H1 (cell line): ENCODE measurements around the gene SIX4. TPM values are rescaled to one million over a fixed set of nuclear protein-coding genes. Genes with fewer than 3 reads are reported as not detected.

Source experiments
- CTCF ChIA-PET: fragments of 300-600 bp; sonication (Branson Sonifier 250); formaldehyde crosslinking; loops from one replicate; lab custom pipeline; 2021; ENCODE audit not compliant: partially characterized antibody; lab: Charles Lee
- POLR2A ChIA-PET: fragments of 300-600 bp; sonication (Branson Sonifier 250); formaldehyde crosslinking; loops from one replicate; lab custom pipeline; 2021; ENCODE audit warnings: inconsistent platforms; ENCODE audit not compliant: partially characterized antibody; lab: Charles Lee
- DNase-seq, 2 experiments: peaks; one replicate each; pipeline versions ENCODE4 v3.0.0 to v3.0.0-alpha.2; 2010 to 2022; ENCODE audit warnings: low spot score in 2 of 2, low read depth in 1 of 2, mixed read lengths in 1 of 2
- FAIRE-seq: peaks from 2 replicates; lab custom pipeline; 2011; peaks lifted over from hg19 to GRCh38; lab: Jason Lieb, UNC
- H2AFZ ChIP-seq: 2 replicates; pipeline ENCODE4 v1.8.1; 2012; ENCODE audit warnings: low read length, inconsistent platforms
- H2AK5ac ChIP-seq: 2 replicates; pipeline ENCODE4 v1.6.1; 2013; ENCODE audit warnings: low read depth, low read length
- H2BK120ac ChIP-seq: replicated peaks from 2 replicates; pipeline ENCODE3; 2013; ENCODE audit warnings: low read depth, low read length, inconsistent platforms
- H2BK12ac ChIP-seq: 2 replicates; pipeline ENCODE4 v1.6.1; 2013; ENCODE audit warnings: low read depth, low read length
- H2BK15ac ChIP-seq: 2 replicates; pipeline ENCODE4 v1.6.1; 2013; ENCODE audit warnings: low read length
- H2BK20ac ChIP-seq: 2 replicates; pipeline ENCODE4 v1.6.1; 2013; ENCODE audit warnings: low read length
- H2BK5ac ChIP-seq: 2 replicates; pipeline ENCODE4 v1.6.1; 2013; ENCODE audit warnings: low read depth, low read length
- H3K14ac ChIP-seq: 2 replicates; pipeline ENCODE4 v1.6.1; 2013; ENCODE audit warnings: inconsistent platforms; ENCODE audit not compliant: insufficient read length
- H3K18ac ChIP-seq: 2 replicates; pipeline ENCODE4 v1.6.1; 2013; ENCODE audit warnings: low read length; ENCODE audit errors: extremely low read depth
- H3K23ac ChIP-seq: 2 replicates; pipeline ENCODE4 v1.6.1; 2013; ENCODE audit warnings: inconsistent platforms; ENCODE audit not compliant: insufficient read length
- H3K23me2 ChIP-seq: 2 replicates; pipeline ENCODE4 v1.6.1; 2013; ENCODE audit warnings: low read depth, low read length
- H3K27ac ChIP-seq: 2 replicates; pipeline ENCODE4 v1.6.1; 2011; ENCODE audit warnings: low read depth, low read length, inconsistent platforms
- H3K27me3 ChIP-seq, 4 experiments: replicated peaks in 1 of 4; 1 replicate in 1 of 4; 2 replicates in 3 of 4; pipeline versions ENCODE4 v1.6.1 to v1.8.1; 2011 to 2013; ENCODE audit warnings: low read length in 3 of 4, mild to moderate bottlenecking in 3 of 4, inconsistent platforms in 2 of 4, mixed read lengths in 2 of 4, moderate library complexity in 1 of 4; ENCODE audit not compliant: control insufficient read depth in 3 of 4, insufficient read depth in 3 of 4; ENCODE audit errors: extremely low read depth in 1 of 4
- H3K36me3 ChIP-seq, 4 experiments: 2 replicates each; pipeline versions ENCODE4 v1.6.1 to v1.8.1; 2011 to 2013; ENCODE audit warnings: mild to moderate bottlenecking in 4 of 4, low read length in 3 of 4, moderate library complexity in 2 of 4, control low read depth in 1 of 4, inconsistent platforms in 1 of 4; ENCODE audit not compliant: insufficient read depth in 4 of 4, control insufficient read depth in 2 of 4
- H3K4ac ChIP-seq: replicated peaks from 2 replicates; pipeline ENCODE3; 2013; ENCODE audit warnings: low read length, low read depth, mixed read lengths, inconsistent platforms; ENCODE audit not compliant: insufficient read length
- H3K4me1 ChIP-seq, 4 experiments: replicated peaks in 1 of 4; 1 replicate in 1 of 4; 2 replicates in 3 of 4; pipeline versions ENCODE4 v1.6.1 to v1.8.1; 2011 to 2013; ENCODE audit warnings: low read length in 3 of 4, inconsistent platforms in 2 of 4, mixed read lengths in 1 of 4; ENCODE audit not compliant: insufficient read depth in 4 of 4, control insufficient read depth in 3 of 4
- H3K4me2 ChIP-seq, 2 experiments: 2 replicates each; pipeline versions ENCODE4 v1.6.1 to v1.8.1; 2011 to 2013; ENCODE audit warnings: low read depth in 2 of 2, low read length in 2 of 2, control low read depth in 1 of 2, inconsistent platforms in 1 of 2, mild to moderate bottlenecking in 1 of 2; ENCODE audit not compliant: insufficient read depth in 1 of 2
- H3K4me3 ChIP-seq, 4 experiments: fragments of 200-600, 300-600 bp in 1 of 4; sonication (generic), shearing (Covaris generic), sonication (Bioruptor Twin) in 1 of 4; 2 replicates each; pipeline versions ENCODE4 v1.5.1 to v1.8.1; 2011 to 2016; ENCODE audit warnings: low read length in 4 of 4, low read depth in 3 of 4, control low read depth in 2 of 4, inconsistent platforms in 2 of 4, mild to moderate bottlenecking in 2 of 4, mixed read lengths in 1 of 4, moderate library complexity in 1 of 4; ENCODE audit not compliant: insufficient read depth in 2 of 4; ENCODE audit errors: extremely low read depth in 1 of 4
- H3K56ac ChIP-seq: replicated peaks from 2 replicates; pipeline ENCODE3; 2013; ENCODE audit warnings: low read depth, mild to moderate bottlenecking, mixed read lengths, low read length, inconsistent platforms; ENCODE audit not compliant: insufficient read length
- H3K79me1 ChIP-seq: 2 replicates; pipeline ENCODE4 v1.6.1; 2013; ENCODE audit warnings: low read depth, low read length, control low read depth
- H3K79me2 ChIP-seq, 2 experiments: 2 replicates each; pipeline versions ENCODE4 v1.6.1 to v1.8.1; 2012 to 2013; ENCODE audit warnings: low read length in 2 of 2, mild to moderate bottlenecking in 2 of 2, inconsistent platforms in 1 of 2; ENCODE audit not compliant: insufficient read depth in 2 of 2, control insufficient read depth in 1 of 2
- H3K9ac ChIP-seq, 4 experiments: replicated peaks in 1 of 4; 1 replicate in 1 of 4; 2 replicates in 3 of 4; pipeline versions ENCODE4 v1.6.1 to v1.8.1; 2011 to 2013; ENCODE audit warnings: low read depth in 3 of 4, low read length in 3 of 4, control low read depth in 2 of 4, mild to moderate bottlenecking in 2 of 4, moderate library complexity in 2 of 4, inconsistent platforms in 1 of 4; ENCODE audit errors: extremely low read depth in 1 of 4
- H3K9me3 ChIP-seq, 2 experiments: 2 replicates each; pipeline versions ENCODE4 v1.6.1 to v1.8.1; 2012 to 2013; ENCODE audit warnings: mild to moderate bottlenecking in 2 of 2, moderate library complexity in 2 of 2, control low read depth in 1 of 2, inconsistent platforms in 1 of 2, low read depth in 1 of 2, low read length in 1 of 2, mixed read lengths in 1 of 2; ENCODE audit not compliant: insufficient read depth in 2 of 2
- H4K20me1 ChIP-seq, 2 experiments: replicated peaks in 1 of 2; 2 replicates each; pipeline versions ENCODE3 to v1.8.1; 2011 to 2013; ENCODE audit warnings: inconsistent platforms in 2 of 2, low read length in 2 of 2, mild to moderate bottlenecking in 1 of 2; ENCODE audit not compliant: insufficient read depth in 2 of 2, control insufficient read depth in 1 of 2
- H4K5ac ChIP-seq: 2 replicates; pipeline ENCODE4 v1.6.1; 2013; ENCODE audit warnings: low read length, low read depth, mixed read lengths, inconsistent platforms; ENCODE audit not compliant: insufficient read length
- H4K8ac ChIP-seq: 2 replicates; pipeline ENCODE4 v1.8.0; 2013; ENCODE audit warnings: mild to moderate bottlenecking, moderate library complexity, low read length, inconsistent platforms; ENCODE audit not compliant: insufficient read depth; ENCODE audit errors: extremely low read depth
- H4K91ac ChIP-seq: replicated peaks from 2 replicates; pipeline ENCODE3; 2013; ENCODE audit warnings: low read length, mixed read lengths, inconsistent platforms; ENCODE audit not compliant: insufficient read length
- TEAD4 ChIP-seq: IDR thresholded peaks from 2 replicates; pipeline ENCODE4 v1.6.1; 2012; ENCODE audit warnings: low read depth, low read length, inconsistent platforms, mixed read lengths
- polyA plus RNA-seq, 7 experiments: library from polyadenylated mRNA; depleted of rRNA in 3 of 7; stranded (reverse) in 5 of 7; unstranded in 2 of 7; fragments of >200 nt in 5 of 7; fragments of 200-250 nt in 2 of 7; gene quantifications; 1 replicate in 5 of 7; 2 replicates in 1 of 7; 4 replicates in 1 of 7; pipeline versions ENCODE4 v1.2.1 to v1.2.3, GENCODE V29; 2011 to 2013; ENCODE audit warnings: missing spikeins in 2 of 7, mixed read lengths in 2 of 7
- total RNA-seq: library from RNA; stranded (reverse); fragmentation: NEBNext Ultra II Directional; extraction: Animal tissue kit (Norgen Biotek cat#: 25700); gene quantifications from 2 replicates; pipeline ENCODE4 v1.2.1, GENCODE V29; 2021

Gene SIX4
- total and polyA plus RNA-seq, 2 of the 8 experiments (the other 6 are each of a cell fraction or from before 2014, with no cell fraction given) = 9.0 to 38.9 TPM

- no peak overlapping the region for H3K18ac ChIP-seq
- FAIRE-seq (no peak), DNase-seq (no peak)
- H4K5ac ChIP-seq = no peak overlapping the region
- H2AK5ac ChIP-seq = no peak overlapping the region
- H3K23ac ChIP-seq = no peak overlapping the region
- no peaks in the 10 kb centered on the region for H3K9me3 ChIP-seq
- no peaks in the 10 kb centered on the region for H3K23me2 ChIP-seq
- no peak overlapping the region for H3K4me3 ChIP-seq
- no peak overlapping the region for H3K56ac ChIP-seq
- H2BK5ac ChIP-seq = no peak overlapping the region
- no peak overlapping the region for H2BK12ac ChIP-seq
- H3K9ac ChIP-seq = no peak overlapping the region
- H3K79me2 ChIP-seq = peaks cover 4 to 58% of the 10 kb centered on the region in 2 experiments; a peak in 3 of 4 replicates
- H3K14ac ChIP-seq = no peak overlapping the region
- no peak overlapping the region for H4K91ac ChIP-seq
- H3K4ac ChIP-seq = no peak overlapping the region
- H4K20me1 ChIP-seq = peaks cover 0 to 2% of the 10 kb centered on the region in 2 experiments
- H3K27me3 ChIP-seq = no peaks in the 10 kb centered on the region
- no peaks in the 10 kb centered on the region for H3K4me1 ChIP-seq
- H3K27ac ChIP-seq = no peak overlapping the region
- no peak overlapping the region for H2BK20ac ChIP-seq
- no peak overlapping the region for H2BK120ac ChIP-seq
- no peak overlapping the region for H4K8ac ChIP-seq
- no peak overlapping the region for H3K4me2 ChIP-seq
- ChIA-PET CTCF (interaction anchor here (0.6 kb wide), 1 partner anchor 111 kb away, joined by 4 read pairs; no protein-coding TSS in a partner anchor), POLR2A (interaction anchor here (1.1 kb wide), 1 partner anchor 11 kb away, joined by 3 read pairs; no protein-coding TSS in a partner anchor)
- no peak overlapping the region for H2BK15ac ChIP-seq
- no peaks in the 10 kb centered on the region for H3K36me3 ChIP-seq
- peaks cover 4% of the 10 kb centered on the region; the same call in 1 of the 2 replicates for H3K79me1 ChIP-seq
- no peak overlapping the region for H2AFZ ChIP-seq
- TF ChIP-seq TEAD4 = no peak
These were observed 49.4 kb upstream of the SIX4 start for GRCh38 chr14:60773558-60773957.
